Liver (tissue), 2 donors: Measurements from ENCODE around the gene SERPINB2.

ENCODE experiments used
- FOXA1 ChIP-seq: IDR thresholded peaks from 2 replicates; pipeline ENCODE4 v1.6.1; 2016; ENCODE audit warnings: antibody characterized with exemption
- YY1 ChIP-seq: IDR thresholded peaks from 2 replicates; pipeline ENCODE4 v1.6.1; 2016; ENCODE audit warnings: antibody characterized with exemption, mild to moderate bottlenecking
- TF ChIP-seq, protein P1 (sequence below): IDR thresholded peaks from 2 replicates; pipeline ENCODE4 v1.6.1; 2016; ENCODE audit warnings: antibody characterized with exemption
- TF ChIP-seq, protein P2 (sequence below): fragments of 150-350 bp; IDR thresholded peaks from 2 replicates; pipeline ENCODE4 v1.5.1; 2017; ENCODE audit warnings: improper control_type of control experiment, low read depth, low read length; ENCODE audit not compliant: missing input control
- donor health status: healthy.

DNA sequence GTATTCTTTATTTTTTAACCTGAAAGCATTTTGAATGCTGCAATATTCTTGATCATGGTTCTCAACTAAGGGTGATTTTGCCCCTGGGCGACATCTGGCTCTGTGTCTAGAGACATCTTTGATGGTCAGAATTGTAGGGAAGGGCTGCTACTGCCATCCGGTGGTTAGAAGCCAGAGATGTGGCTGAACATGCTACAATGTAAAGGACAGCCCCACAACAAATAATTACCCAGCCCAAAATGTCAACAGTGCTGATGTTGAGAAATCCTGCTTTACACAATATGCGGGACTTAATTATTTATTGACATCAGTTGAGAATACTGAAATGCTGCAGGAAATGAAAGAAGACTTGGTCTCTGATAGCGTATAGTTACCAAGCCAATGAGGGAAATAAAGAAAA lies 37.5 kb upstream of the SERPINB2 start:
- TF ChIP-seq FOXA1 = peak; percentile 72
- TF ChIP-seq, protein P1, sequence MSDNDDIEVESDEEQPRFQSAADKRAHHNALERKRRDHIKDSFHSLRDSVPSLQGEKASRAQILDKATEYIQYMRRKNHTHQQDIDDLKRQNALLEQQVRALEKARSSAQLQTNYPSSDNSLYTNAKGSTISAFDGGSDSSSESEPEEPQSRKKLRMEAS = no peak
- TF ChIP-seq, protein P2, sequence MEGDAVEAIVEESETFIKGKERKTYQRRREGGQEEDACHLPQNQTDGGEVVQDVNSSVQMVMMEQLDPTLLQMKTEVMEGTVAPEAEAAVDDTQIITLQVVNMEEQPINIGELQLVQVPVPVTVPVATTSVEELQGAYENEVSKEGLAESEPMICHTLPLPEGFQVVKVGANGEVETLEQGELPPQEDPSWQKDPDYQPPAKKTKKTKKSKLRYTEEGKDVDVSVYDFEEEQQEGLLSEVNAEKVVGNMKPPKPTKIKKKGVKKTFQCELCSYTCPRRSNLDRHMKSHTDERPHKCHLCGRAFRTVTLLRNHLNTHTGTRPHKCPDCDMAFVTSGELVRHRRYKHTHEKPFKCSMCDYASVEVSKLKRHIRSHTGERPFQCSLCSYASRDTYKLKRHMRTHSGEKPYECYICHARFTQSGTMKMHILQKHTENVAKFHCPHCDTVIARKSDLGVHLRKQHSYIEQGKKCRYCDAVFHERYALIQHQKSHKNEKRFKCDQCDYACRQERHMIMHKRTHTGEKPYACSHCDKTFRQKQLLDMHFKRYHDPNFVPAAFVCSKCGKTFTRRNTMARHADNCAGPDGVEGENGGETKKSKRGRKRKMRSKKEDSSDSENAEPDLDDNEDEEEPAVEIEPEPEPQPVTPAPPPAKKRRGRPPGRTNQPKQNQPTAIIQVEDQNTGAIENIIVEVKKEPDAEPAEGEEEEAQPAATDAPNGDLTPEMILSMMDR = peak; percentile 52
- TF ChIP-seq YY1 = no peak
